ENCODE results near the gene SH3GL2. TPM values are rescaled to one million over a fixed set of nuclear protein-coding genes. Genes with fewer than 3 reads are reported as not detected.

The SH3GL2 gene
- polyA plus RNA-seq, 3 donors = not detected

GRCh38 chr9:17776735-17777134, 197.9 kb downstream of the SH3GL2 start:
- Histone ChIP-seq H2AFZ (ENCODE audit: insufficient read depth, low read depth, low read length, poor library complexity, severe bottlenecking) (no peak overlapping the region), H3K27me3 (ENCODE audit: control insufficient read depth in 2 of 2, insufficient read depth in 2 of 2, low read length in 2 of 2) (no peaks in the 10 kb centered on the region)
- WGBS (ENCODE audit: insufficient coverage) = no CpG with 5 or more reads among the region's 3 CpGs

GRCh38 chr9:17777465-17777864, 198.6 kb downstream of the SH3GL2 start:
- no peak overlapping the region for H3K9ac ChIP-seq (ENCODE audit: insufficient read depth, low read length, poor library complexity, severe bottlenecking)
- Mint-ChIP-seq H3K4me3 (no peak overlapping the region), H3K27me3 (ENCODE audit: low read depth in 3 of 3) (peaks cover 0 to 2% (median 0%) of the 10 kb centered on the region in 3 donors), H3K4me1 (no peaks in the 10 kb centered on the region), H3K36me3 (no peaks in the 10 kb centered on the region), H3K27ac (no peak overlapping the region), H3K9me3 (peaks cover 0 to 3% (median 0%) of the 10 kb centered on the region in 7 donors)
- H3K4me3 ChIP-seq (replicated peaks in 1 of 3; ENCODE audit: low read depth in 2 of 3, low read length in 3 of 3) = no peak overlapping the region
- no peaks in the 10 kb centered on the region for H3K79me2 ChIP-seq (ENCODE audit: insufficient read depth, low read length)
- no peaks in the 10 kb centered on the region for H3K9me3 ChIP-seq (replicated peaks in 1 of 2; ENCODE audit: control insufficient read depth in 1 of 2, insufficient read depth in 1 of 2, low read length in 2 of 2)
- no peak overlapping the region for H3K4me2 ChIP-seq (replicated peaks; ENCODE audit: extremely low read depth, low read length, poor library complexity, severe bottlenecking)
- intact Hi-C loops (cut with micrococcal nuclease) = no loop called here
- no peak for DNase-seq
- H2AFZ ChIP-seq (ENCODE audit: insufficient read depth, low read depth, low read length, poor library complexity, severe bottlenecking) = no peak overlapping the region
- H3K36me3 ChIP-seq (replicated peaks in 1 of 2; ENCODE audit: control insufficient read depth in 1 of 2, insufficient read depth in 2 of 2, low read length in 2 of 2) = no peaks in the 10 kb centered on the region
- no peak for TF ChIP-seq CTCF (IDR thresholded peaks at IDR 0.05)
- no peak overlapping the region for H3K27ac ChIP-seq (ENCODE audit: low read depth in 1 of 2, low read length in 2 of 2)
- no peaks in the 10 kb centered on the region for H3K4me1 ChIP-seq (ENCODE audit: control insufficient read depth in 1 of 2, insufficient read depth in 2 of 2, low read length in 2 of 2)
- H3K27me3 ChIP-seq (ENCODE audit: control insufficient read depth in 2 of 2, insufficient read depth in 2 of 2, low read length in 2 of 2) = no peaks in the 10 kb centered on the region
- no CpG with 5 or more reads among the region's 3 CpGs for WGBS (ENCODE audit: insufficient coverage)
- no peaks in the 10 kb centered on the region for H4K20me1 ChIP-seq (ENCODE audit: insufficient read depth, low read length)

More at GRCh38 chr9:17776735-17777134, 197.9 kb downstream of the SH3GL2 start:
- Histone ChIP-seq H3K4me2 (replicated peaks; ENCODE audit: extremely low read depth, low read length, poor library complexity, severe bottlenecking) (no peak overlapping the region), H3K27ac (ENCODE audit: low read depth in 1 of 2, low read length in 2 of 2) (no peak overlapping the region), H3K9me3 (replicated peaks in 1 of 2; ENCODE audit: control insufficient read depth in 1 of 2, insufficient read depth in 1 of 2, low read length in 2 of 2) (no peaks in the 10 kb centered on the region), H3K4me3 (replicated peaks in 1 of 3; ENCODE audit: low read depth in 2 of 3, low read length in 3 of 3) (no peak overlapping the region), H3K79me2 (ENCODE audit: insufficient read depth, low read length) (no peaks in the 10 kb centered on the region), H3K36me3 (replicated peaks in 1 of 2; ENCODE audit: control insufficient read depth in 1 of 2, insufficient read depth in 2 of 2, low read length in 2 of 2) (no peaks in the 10 kb centered on the region), H3K9ac (ENCODE audit: insufficient read depth, low read length, poor library complexity, severe bottlenecking) (no peak overlapping the region), H3K4me1 (ENCODE audit: control insufficient read depth in 1 of 2, insufficient read depth in 2 of 2, low read length in 2 of 2) (no peaks in the 10 kb centered on the region), H4K20me1 (ENCODE audit: insufficient read depth, low read length) (no peaks in the 10 kb centered on the region)
- Mint-ChIP-seq H3K4me3 (no peak overlapping the region), H3K36me3 (no peaks in the 10 kb centered on the region), H3K4me1 (no peaks in the 10 kb centered on the region), H3K27ac (no peak overlapping the region), H3K27me3 (ENCODE audit: low read depth in 3 of 3) (peaks cover 0 to 2% (median 0%) of the 10 kb centered on the region in 3 donors), H3K9me3 (peaks cover 0 to 3% (median 0%) of the 10 kb centered on the region in 7 donors)
- no peak for TF ChIP-seq CTCF (IDR thresholded peaks at IDR 0.05)
- DNase-seq = no peak
- intact Hi-C loops (cut with micrococcal nuclease) = no loop called here
